PC-9 (cell line): ENCODE data around the gene KIF24. TPM values are rescaled to one million over a fixed set of nuclear protein-coding genes. Genes with fewer than 3 reads are reported as not detected.
"Not testable (repeated sequence)": the region's sequence is repeated elsewhere in the genome, so short reads cannot be mapped to it uniquely, and the experiment has no call there.

Experiments used
- BruUV-seq: library from RNA; stranded (reverse); fragments of 400-500 nt; replicated peaks from 2 replicates; lab custom pipeline; 2021; lab: Mats Ljungman, UMichigan
- CTCF ChIA-PET: fragments of 300-600 bp; sonication (Branson Sonifier 250); formaldehyde crosslinking; loops from one replicate; lab custom pipeline; 2022; ENCODE audit warnings: antibody characterized with exemption; lab: Charles Lee
- POLR2A ChIA-PET: fragments of 300-600 bp; sonication (Branson Sonifier 250); formaldehyde crosslinking; loops from one replicate; lab custom pipeline; 2022; ENCODE audit warnings: antibody characterized with exemption; ENCODE audit not compliant: unreplicated experiment; lab: Charles Lee
- DNase-seq, 2 experiments: peaks; one replicate each; pipeline versions ENCODE4 v3.0.0 to v3.0.0-alpha.2; 2015 to 2022; ENCODE audit warnings: mixed read lengths in 1 of 2
- H2AFZ ChIP-seq: fragments of 200-600 bp; sonication (generic); 2 replicates; pipeline ENCODE4 v1.8.1; 2017; ENCODE audit warnings: antibody characterized with exemption
- H3F3A ChIP-seq: fragments of 200-600 bp; sonication (generic); 2 replicates; pipeline ENCODE4 v1.8.1; 2017; ENCODE audit warnings: antibody characterized with exemption, mild to moderate bottlenecking, low read depth; ENCODE audit not compliant: insufficient read depth
- H3K27ac ChIP-seq: fragments of 200-600 bp; sonication (generic); 2 replicates; pipeline ENCODE4 v1.6.1; 2016; ENCODE audit warnings: mixed run types
- H3K27me3 ChIP-seq: fragments of 200-600 bp; sonication (generic); 2 replicates; pipeline ENCODE4 v1.6.1; 2016; ENCODE audit warnings: low read depth, mixed run types; ENCODE audit not compliant: insufficient read depth
- H3K36me3 ChIP-seq: fragments of 200-600 bp; sonication (generic); 2 replicates; pipeline ENCODE4 v1.6.1; 2016; ENCODE audit warnings: low read depth, mixed run types
- H3K4me1 ChIP-seq: fragments of 200-600 bp; sonication (generic); replicated peaks from 2 replicates; pipeline ENCODE4 v1.6.1; 2016; ENCODE audit warnings: mixed run types; ENCODE audit not compliant: insufficient read depth
- H3K4me2 ChIP-seq: fragments of 200-600 bp; sonication (generic); 2 replicates; pipeline ENCODE4 v1.6.1; 2017; ENCODE audit warnings: mixed run types
- H3K4me3 ChIP-seq: fragments of 200-600 bp; sonication (generic); 2 replicates; pipeline ENCODE4 v1.6.1; 2016; ENCODE audit warnings: mixed run types
- H3K79me2 ChIP-seq: fragments of 200-600 bp; sonication (generic); 2 replicates; pipeline ENCODE4 v1.6.1; 2017; ENCODE audit warnings: low read depth, mixed run types
- H3K9me2 ChIP-seq: fragments of 200-600 bp; sonication (generic); 2 replicates; pipeline ENCODE4 v1.8.1; 2017; ENCODE audit warnings: mild to moderate bottlenecking; ENCODE audit not compliant: insufficient read depth
- H3K9me3 ChIP-seq: fragments of 200-600 bp; sonication (generic); 2 replicates; pipeline ENCODE4 v1.8.1; 2016; ENCODE audit warnings: low read depth; ENCODE audit not compliant: insufficient read depth
- H4K20me1 ChIP-seq: fragments of 200-600 bp; sonication (generic); 2 replicates; pipeline ENCODE4 v1.8.1; 2017; ENCODE audit not compliant: insufficient read depth
- CTCF ChIP-seq: fragments of 200-600 bp; sonication (generic); conservative IDR thresholded peaks from 2 replicates; pipeline ENCODE4 v1.6.1; 2017; ENCODE audit warnings: mixed run types, antibody characterized with exemption, mild to moderate bottlenecking, moderate library complexity
- EZH2 ChIP-seq: fragments of 200-600 bp; sonication (generic); IDR thresholded peaks from 2 replicates; pipeline ENCODE4 v1.8.0; 2017; ENCODE audit warnings: antibody characterized with exemption, low read depth
- intact Hi-C: fragments of 100-400 bp; cut with micrococcal nuclease; formaldehyde crosslinking; loops from one replicate; pipeline ENCODE4 v1.10.0; 2022; ENCODE audit not compliant: unreplicated experiment
- total RNA-seq: library from RNA; stranded (reverse); gene quantifications from 2 replicates; pipeline ENCODE4 v1.2.3, GENCODE V29; 2021

Gene KIF24
- total RNA-seq, 1 experiment from 2014 or later, result 6.9 TPM

- TF ChIP-seq EZH2 (no peak), CTCF (no peak)
- H3F3A ChIP-seq, result no peaks in the 10 kb centered on the region
- intact Hi-C loops, result no loop called here
- H3K4me3 ChIP-seq, result no peak overlapping the region
- H3K27me3 ChIP-seq, result no peaks in the 10 kb centered on the region
- H3K27ac ChIP-seq, result no peak overlapping the region
- no TSS peak for BruUV-seq
- H3K79me2 ChIP-seq, result no peaks in the 10 kb centered on the region
- DNase-seq, result no peak
- no peak overlapping the region for H2AFZ ChIP-seq
- ChIA-PET POLR2A (no interaction called here), CTCF (no interaction called here)
- H4K20me1 ChIP-seq, result no peaks in the 10 kb centered on the region
- H3K9me2 ChIP-seq, result no peaks in the 10 kb centered on the region
- no peaks in the 10 kb centered on the region for H3K36me3 ChIP-seq
- H3K4me2 ChIP-seq, result no peak overlapping the region
- H3K9me3 ChIP-seq, result no peaks in the 10 kb centered on the region
- no peaks in the 10 kb centered on the region for H3K4me1 ChIP-seq
These were observed 33.6 kb upstream of the KIF24 start for GRCh38 chr9:34362614-34363214.

GRCh38 chr9:34352957-34353356, 23.9 kb upstream of the KIF24 start:
- H3K9me2 ChIP-seq, H3K36me3 ChIP-seq, H3K4me3 ChIP-seq, H3K4me1 ChIP-seq, intact Hi-C loops, H3K4me2 ChIP-seq, POLR2A ChIA-PET, H3K27ac ChIP-seq, H3K27me3 ChIP-seq, H3K79me2 ChIP-seq, BruUV-seq, H2AFZ ChIP-seq, DNase-seq, CTCF ChIA-PET, H4K20me1 ChIP-seq, H3K9me3 ChIP-seq, H3F3A ChIP-seq: not testable (repeated sequence)

- BruUV-seq, intact Hi-C loops, H3K4me2 ChIP-seq, H3K9me3 ChIP-seq, H3K4me3 ChIP-seq, H3K27me3 ChIP-seq, POLR2A ChIA-PET, H3F3A ChIP-seq, H4K20me1 ChIP-seq, H3K27ac ChIP-seq, DNase-seq, H2AFZ ChIP-seq, H3K79me2 ChIP-seq, H3K36me3 ChIP-seq, H3K4me1 ChIP-seq, H3K9me2 ChIP-seq: not testable (repeated sequence)
- CTCF ChIA-PET, result interaction anchor here (0.7 kb wide), 1 partner anchor 140 kb away, joined by 5 read pairs; no protein-coding TSS in a partner anchor
These were observed 23.1 kb upstream of the KIF24 start for GRCh38 chr9:34352122-34352652.

GRCh38 chr9:34349324-34349723, 20.3 kb upstream of the KIF24 start:
- Histone ChIP-seq H3F3A (no peaks in the 10 kb centered on the region), H3K27ac (no peak overlapping the region), H3K4me3 (no peak overlapping the region), H4K20me1 (no peaks in the 10 kb centered on the region), H2AFZ (no peak overlapping the region), H3K79me2 (no peaks in the 10 kb centered on the region), H3K27me3 (no peaks in the 10 kb centered on the region), H3K9me2 (no peaks in the 10 kb centered on the region), H3K9me3 (no peaks in the 10 kb centered on the region), H3K4me2 (no peak overlapping the region), H3K36me3 (no peaks in the 10 kb centered on the region), H3K4me1 (no peaks in the 10 kb centered on the region)
- TF ChIP-seq EZH2 (no peak), CTCF (no peak)
- intact Hi-C loops, result no loop called here
- DNase-seq, result no peak
- no TSS peak for BruUV-seq
- ChIA-PET POLR2A (no interaction called here), CTCF (no interaction called here)
